Lower leg skin (tissue), 4 donors: ENCODE results near the gene LRRC74B. TPM values are rescaled to one million over a fixed set of nuclear protein-coding genes. Genes with fewer than 3 reads are reported as not detected.

Source experiments
- DNase-seq, 2 donors: peaks; one replicate each; pipeline ENCODE4 v3.0.0-alpha.2; 2019; ENCODE audit warnings: low spot score in 2 of 2
- H3K4me3 ChIP-seq: fragments of 200-600 bp; sonication (generic); 2 replicates; pipeline ENCODE4 v1.5.1; 2017; ENCODE audit warnings: mild to moderate bottlenecking, low read depth; ENCODE audit not compliant: poor library complexity, severe bottlenecking
- POLR2A ChIP-seq, 2 donors: fragments of 450-650 bp; IDR thresholded peaks; one replicate each; pipeline ENCODE4 v1.6.1; 2016 to 2017; ENCODE audit warnings: antibody characterized with exemption in 2 of 2, mild to moderate bottlenecking in 1 of 2, moderate library complexity in 1 of 2
- WGBS, 2 donors: methylation state at CpG; one replicate each; pipeline ENCODE4 v1.1.5; 2018; 5-methylcytosine and 5-hydroxymethylcytosine counted together
- intact Hi-C: fragments of 100-400 bp; cut with DNase I; formaldehyde crosslinking; loops from one replicate; pipeline ENCODE4 v1.15.0; 2023; ENCODE audit warnings: low total_unique reads
- total RNA-seq, 4 donors: library from RNA; depleted of rRNA; stranded (reverse); fragments of >200 nt; gene quantifications; one replicate each; pipeline ENCODE4 v1.1.0, GENCODE V29; 2016
- TF ChIP-seq, protein P1 (sequence below), 3 donors: fragments of 450-650 bp; IDR thresholded peaks; one replicate each; pipeline ENCODE4 v1.5.1; 2016; ENCODE audit warnings: antibody characterized with exemption in 3 of 3, mild to moderate bottlenecking in 3 of 3, moderate library complexity in 2 of 3

Gene LRRC74B
- total RNA-seq, 4 donors from 2014 or later: not detected

DNA sequence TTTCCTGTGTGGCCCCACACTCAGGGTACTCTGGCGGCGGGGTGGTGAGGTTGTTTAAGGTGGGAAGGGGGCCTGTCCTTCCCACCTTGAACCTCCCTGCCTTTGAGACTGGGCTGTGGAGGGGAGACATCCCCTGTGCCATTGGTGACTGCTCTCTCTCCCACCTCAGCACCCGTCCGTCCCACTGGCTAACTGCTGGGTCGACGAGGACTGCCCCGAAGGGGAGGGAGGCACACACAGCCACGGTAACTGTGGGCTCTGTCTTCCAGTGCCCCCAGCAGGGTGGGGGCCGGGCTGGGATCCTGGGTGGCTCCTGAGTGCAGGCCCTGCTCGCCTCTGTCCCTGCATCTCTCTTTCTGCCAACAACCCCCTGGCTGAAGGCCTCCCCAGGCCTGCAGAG, 23.2 kb upstream of the LRRC74B start:
- no peak for TF ChIP-seq POLR2A (IDR thresholded peaks at IDR 0.05)
- TF ChIP-seq, protein P1, sequence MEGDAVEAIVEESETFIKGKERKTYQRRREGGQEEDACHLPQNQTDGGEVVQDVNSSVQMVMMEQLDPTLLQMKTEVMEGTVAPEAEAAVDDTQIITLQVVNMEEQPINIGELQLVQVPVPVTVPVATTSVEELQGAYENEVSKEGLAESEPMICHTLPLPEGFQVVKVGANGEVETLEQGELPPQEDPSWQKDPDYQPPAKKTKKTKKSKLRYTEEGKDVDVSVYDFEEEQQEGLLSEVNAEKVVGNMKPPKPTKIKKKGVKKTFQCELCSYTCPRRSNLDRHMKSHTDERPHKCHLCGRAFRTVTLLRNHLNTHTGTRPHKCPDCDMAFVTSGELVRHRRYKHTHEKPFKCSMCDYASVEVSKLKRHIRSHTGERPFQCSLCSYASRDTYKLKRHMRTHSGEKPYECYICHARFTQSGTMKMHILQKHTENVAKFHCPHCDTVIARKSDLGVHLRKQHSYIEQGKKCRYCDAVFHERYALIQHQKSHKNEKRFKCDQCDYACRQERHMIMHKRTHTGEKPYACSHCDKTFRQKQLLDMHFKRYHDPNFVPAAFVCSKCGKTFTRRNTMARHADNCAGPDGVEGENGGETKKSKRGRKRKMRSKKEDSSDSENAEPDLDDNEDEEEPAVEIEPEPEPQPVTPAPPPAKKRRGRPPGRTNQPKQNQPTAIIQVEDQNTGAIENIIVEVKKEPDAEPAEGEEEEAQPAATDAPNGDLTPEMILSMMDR (IDR thresholded peaks at IDR 0.05): no peak
- no peak overlapping the region for H3K4me3 ChIP-seq
- intact Hi-C loops: no loop called here
- no peak for DNase-seq
- WGBS, 2 donors: 67 to 78% methylated on average over 10 of the region's 10 CpGs

DNA sequence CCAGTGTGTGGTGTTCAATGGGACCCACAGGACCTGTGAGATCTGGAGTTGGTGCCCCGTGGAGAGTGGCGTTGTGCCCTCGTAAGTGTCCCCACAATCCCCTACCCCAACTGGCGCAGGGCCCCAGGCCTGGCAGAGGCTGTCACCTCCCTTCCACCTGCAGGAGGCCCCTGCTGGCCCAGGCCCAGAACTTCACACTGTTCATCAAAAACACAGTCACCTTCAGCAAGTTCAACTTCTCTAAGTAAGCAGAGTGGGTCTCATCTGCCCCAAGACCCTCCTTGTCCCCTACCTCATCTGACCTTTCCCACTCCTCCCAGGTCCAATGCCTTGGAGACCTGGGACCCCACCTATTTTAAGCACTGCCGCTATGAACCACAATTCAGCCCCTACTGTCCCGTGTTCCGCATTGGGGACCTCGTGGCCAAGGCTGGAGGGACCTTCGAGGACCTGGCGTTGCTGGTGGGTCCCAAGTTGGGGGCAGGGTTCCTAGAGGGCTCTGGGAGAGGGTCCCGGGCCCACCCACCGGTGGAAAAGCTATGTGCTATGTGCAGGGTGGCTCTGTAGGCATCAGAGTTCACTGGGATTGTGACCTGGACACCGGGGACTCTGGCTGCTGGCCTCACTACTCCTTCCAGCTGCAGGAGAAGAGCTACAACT, 22.7 kb upstream of the LRRC74B start:
- 75 to 82% methylated on average over 13 of the region's 13 CpGs for WGBS, 2 donors
- no peak overlapping the region for H3K4me3 ChIP-seq
- TF ChIP-seq, protein P1 (IDR thresholded peaks at IDR 0.05): no peak
- no peak for TF ChIP-seq POLR2A (IDR thresholded peaks at IDR 0.05)
- DNase-seq: no peak
- intact Hi-C loops: no loop called here

- TF ChIP-seq POLR2A (IDR thresholded peaks at IDR 0.05): no peak
- TF ChIP-seq, protein P1 (IDR thresholded peaks at IDR 0.05): no peak
- no peak overlapping the region for H3K4me3 ChIP-seq
- WGBS, 2 donors: 52 to 54% methylated on average over 8 of the region's 8 CpGs
- intact Hi-C loops: loop anchor here (5.0 kb wide), 1 partner anchor 1687 kb away; no protein-coding TSS in a partner anchor
- no peak for DNase-seq
Observed at GRCh38 chr22:21025266-21025665, 20.5 kb upstream of the LRRC74B start.

DNA sequence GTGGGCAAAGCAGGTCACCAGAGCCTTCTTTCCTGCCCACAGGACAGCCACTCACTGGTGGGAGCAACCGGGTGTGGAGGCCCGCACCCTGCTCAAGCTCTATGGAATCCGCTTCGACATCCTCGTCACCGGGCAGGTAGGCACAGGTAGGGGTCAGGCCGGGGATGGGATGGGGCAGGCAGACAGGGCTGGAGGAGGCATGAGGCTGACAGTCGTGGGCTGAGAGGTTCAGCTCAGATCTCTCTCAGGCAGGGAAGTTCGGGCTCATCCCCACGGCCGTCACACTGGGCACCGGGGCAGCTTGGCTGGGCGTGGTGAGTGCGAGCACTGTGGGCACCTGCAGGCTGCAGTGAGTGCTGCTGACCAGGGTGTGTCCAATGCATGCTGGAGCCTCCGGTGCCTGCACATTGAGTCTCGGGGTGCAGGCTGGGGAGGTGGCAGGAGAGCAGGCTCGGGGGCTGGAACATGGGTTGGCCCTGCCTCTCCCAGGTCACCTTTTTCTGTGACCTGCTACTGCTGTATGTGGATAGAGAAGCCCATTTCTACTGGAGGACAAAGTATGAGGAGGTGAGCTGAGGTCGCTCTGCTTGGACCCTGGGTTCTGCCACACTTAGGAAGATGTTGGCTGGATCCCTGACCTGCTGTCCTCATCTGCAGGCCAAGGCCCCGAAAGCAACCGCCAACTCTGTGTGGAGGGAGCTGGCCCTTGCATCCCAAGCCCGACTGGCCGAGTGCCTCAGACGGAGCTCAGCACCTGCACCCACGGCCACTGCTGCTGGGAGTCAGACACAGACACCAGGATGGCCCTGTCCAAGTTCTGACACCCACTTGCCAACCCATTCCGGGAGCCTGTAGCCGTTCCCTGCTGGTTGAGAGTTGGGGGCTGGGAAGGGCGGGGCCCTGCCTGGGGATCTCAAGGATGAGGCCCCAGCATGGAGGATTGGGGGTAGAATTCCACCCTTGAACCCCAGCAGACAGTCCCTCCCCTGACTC, 19.7 kb upstream of the LRRC74B start:
- WGBS, 2 donors: 75 to 79% methylated on average over 14 to 22 of the region's 27 CpGs
- TF ChIP-seq, protein P1 (IDR thresholded peaks at IDR 0.05): no peak
- TF ChIP-seq POLR2A (IDR thresholded peaks at IDR 0.05): no peak
- no peak overlapping the region for H3K4me3 ChIP-seq
- intact Hi-C loops: loop anchor here (5.0 kb wide), 1 partner anchor 1686 kb away; no protein-coding TSS in a partner anchor
- no peak for DNase-seq

DNA sequence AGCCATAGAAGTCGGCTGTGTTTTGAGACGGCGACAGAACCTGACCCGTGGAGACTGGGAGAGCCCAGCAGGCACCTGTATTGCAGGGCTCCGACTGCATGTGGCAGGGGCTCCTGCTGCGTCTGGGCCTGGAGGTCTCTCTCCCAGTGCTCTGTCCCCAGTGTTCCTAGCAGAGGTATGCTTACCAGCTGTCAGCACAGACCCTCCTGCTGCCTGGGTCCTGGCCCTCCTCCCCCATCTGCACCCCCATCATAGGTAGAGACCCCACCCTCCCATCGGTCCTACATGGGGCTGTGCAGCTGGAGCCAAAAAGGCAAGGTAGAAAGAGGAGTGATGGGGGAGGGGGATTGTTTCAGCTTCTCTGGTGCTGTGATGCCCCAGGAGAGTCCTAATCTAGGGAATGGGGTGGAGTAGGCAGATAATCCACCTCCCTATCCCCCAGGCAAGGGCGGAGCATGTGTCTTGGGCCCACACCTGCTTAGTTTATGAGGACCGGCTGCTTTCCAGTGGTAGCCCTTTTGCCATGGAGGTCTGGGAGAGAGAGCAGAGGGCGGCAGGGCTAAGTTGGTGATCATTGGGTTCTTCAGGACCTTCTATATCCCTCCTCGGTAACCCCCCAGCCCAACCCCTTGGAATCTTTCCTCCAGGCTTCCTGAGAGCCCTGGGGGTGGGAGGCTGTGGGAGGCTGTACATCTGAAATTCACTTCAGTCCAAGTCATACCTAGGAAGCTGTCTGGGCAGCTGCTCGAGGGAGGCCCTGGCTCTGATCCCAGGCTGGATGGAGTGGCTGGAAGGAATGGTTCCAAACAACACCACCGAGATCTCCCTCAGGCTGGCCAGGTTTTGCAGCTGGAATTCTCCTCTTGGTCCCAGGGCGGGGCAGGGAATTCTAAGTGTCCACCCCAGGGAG, 18.7 kb upstream of the LRRC74B start:
- TF ChIP-seq, protein P1 (IDR thresholded peaks at IDR 0.05): no peak
- TF ChIP-seq POLR2A (IDR thresholded peaks at IDR 0.05): no peak
- intact Hi-C loops: loop anchor here (5.0 kb wide), 1 partner anchor 1685 kb away; no protein-coding TSS in a partner anchor
- DNase-seq: no peak
- no peak overlapping the region for H3K4me3 ChIP-seq
- 62 to 68% methylated on average over 14 of the region's 14 CpGs for WGBS, 2 donors
